Trophoblast cell (in vitro differentiated cells and primary cell): Measurements from ENCODE around the gene MAP1A.

Source experiments
- DNase-seq, 2 donors: peaks; one replicate each; pipeline ENCODE4 v3.0.0-alpha.2; 2016
- H2AFZ ChIP-seq: 2 replicates; pipeline ENCODE4 v1.6.1; 2013; ENCODE audit warnings: low read length, moderate library complexity, mild to moderate bottlenecking; ENCODE audit not compliant: insufficient read depth, poor library complexity
- H2AK5ac ChIP-seq: 2 replicates; pipeline ENCODE4 v1.6.1; 2013; ENCODE audit warnings: mild to moderate bottlenecking, low read length
- H2BK120ac ChIP-seq: 2 replicates; pipeline ENCODE4 v1.6.1; 2013; ENCODE audit warnings: low read length, mild to moderate bottlenecking, moderate library complexity; ENCODE audit not compliant: insufficient read depth, poor library complexity
- H2BK12ac ChIP-seq: 2 replicates; pipeline ENCODE4 v1.6.1; 2013; ENCODE audit warnings: mild to moderate bottlenecking, low read length, moderate library complexity
- H2BK5ac ChIP-seq: 2 replicates; pipeline ENCODE4 v1.6.1; 2013; ENCODE audit warnings: low read length, low read depth, moderate library complexity, mild to moderate bottlenecking; ENCODE audit not compliant: poor library complexity
- H3K14ac ChIP-seq: 2 replicates; pipeline ENCODE4 v1.6.1; 2013; ENCODE audit warnings: mild to moderate bottlenecking, low read length
- H3K18ac ChIP-seq: 2 replicates; pipeline ENCODE4 v1.6.1; 2013; ENCODE audit warnings: mild to moderate bottlenecking, low read length
- H3K23ac ChIP-seq: 2 replicates; pipeline ENCODE4 v1.6.1; 2013; ENCODE audit warnings: low read length
- H3K27ac ChIP-seq: 2 replicates; pipeline ENCODE4 v1.5.1; 2013; ENCODE audit warnings: low read depth, mild to moderate bottlenecking, inconsistent platforms, low read length, moderate library complexity
- H3K27me3 ChIP-seq: 2 replicates; pipeline ENCODE4 v1.6.1; 2013; ENCODE audit warnings: inconsistent platforms, mild to moderate bottlenecking, low read length, moderate library complexity; ENCODE audit not compliant: insufficient read depth
- H3K36me3 ChIP-seq, 2 experiments: 1 replicate in 1 of 2; 2 replicates in 1 of 2; pipeline ENCODE4 v1.6.1; 2013; ENCODE audit warnings: low read length in 2 of 2, mild to moderate bottlenecking in 2 of 2, moderate library complexity in 1 of 2; ENCODE audit not compliant: insufficient read depth in 2 of 2, control insufficient read depth in 1 of 2
- H3K4ac ChIP-seq: 2 replicates; pipeline ENCODE4 v1.6.1; 2013; ENCODE audit warnings: low read depth, mild to moderate bottlenecking, low read length, moderate library complexity
- H3K4me1 ChIP-seq, 2 experiments: 1 replicate in 1 of 2; 2 replicates in 1 of 2; pipeline ENCODE4 v1.6.1; 2013; ENCODE audit warnings: low read length in 2 of 2, mild to moderate bottlenecking in 2 of 2, moderate library complexity in 1 of 2; ENCODE audit not compliant: insufficient read depth in 2 of 2, control insufficient read depth in 1 of 2
- H3K4me2 ChIP-seq: 2 replicates; pipeline ENCODE4 v1.6.1; 2013; ENCODE audit warnings: inconsistent platforms, mild to moderate bottlenecking, low read length, moderate library complexity
- H3K4me3 ChIP-seq: 2 replicates; pipeline ENCODE4 v1.5.1; 2013; ENCODE audit warnings: mild to moderate bottlenecking, low read depth, low read length, inconsistent platforms
- H3K79me1 ChIP-seq: one replicate; pipeline ENCODE4 v1.6.1; 2013; ENCODE audit warnings: low read length
- H3K79me2 ChIP-seq: 2 replicates; pipeline ENCODE4 v1.6.1; 2013; ENCODE audit warnings: low read length, mild to moderate bottlenecking; ENCODE audit not compliant: control insufficient read depth, insufficient read depth, poor library complexity
- H3K9ac ChIP-seq: 2 replicates; pipeline ENCODE4 v1.6.1; 2013; ENCODE audit warnings: mild to moderate bottlenecking, low read length
- H3K9me3 ChIP-seq: 2 replicates; pipeline ENCODE4 v1.6.1; 2013; ENCODE audit warnings: low read depth, mild to moderate bottlenecking, control low read depth, inconsistent platforms, low read length; ENCODE audit not compliant: insufficient read depth
- H4K12ac ChIP-seq: 2 replicates; pipeline ENCODE4 v1.6.1; 2013; ENCODE audit warnings: low read depth, mild to moderate bottlenecking, low read length, moderate library complexity
- H4K8ac ChIP-seq: 2 replicates; pipeline ENCODE4 v1.6.1; 2013; ENCODE audit warnings: low read depth, mild to moderate bottlenecking, low read length, moderate library complexity
- H4K91ac ChIP-seq: one replicate; pipeline ENCODE4 v1.6.1; 2013; ENCODE audit warnings: low read depth, mild to moderate bottlenecking, low read length, moderate library complexity
- WGBS: extraction: QIAGEN DNeasy Blood & Tissue Kit; methylation state at CpG from one replicate; pipeline ENCODE4 v1.1.7; 2013; ENCODE audit warnings: missing lambda C conversion rate; ENCODE audit not compliant: insufficient read length, insufficient coverage; ENCODE audit errors: extremely low coverage; 5-methylcytosine and 5-hydroxymethylcytosine counted together

MAP1A gene

GRCh38 chr15:43525131-43525530 lies 7.7 kb downstream of the MAP1A start:
- H3K4ac ChIP-seq = no peak overlapping the region
- WGBS = no CpG with 5 or more reads among the region's 4 CpGs
- DNase-seq = no peak
- H3K36me3 ChIP-seq = peaks cover 11 to 16% of the 10 kb centered on the region in 2 experiments
- no peaks in the 10 kb centered on the region for H3K27me3 ChIP-seq
- H3K4me1 ChIP-seq = no peaks in the 10 kb centered on the region
- H2BK120ac ChIP-seq = no peak overlapping the region
- H3K23ac ChIP-seq = no peak overlapping the region
- H3K18ac ChIP-seq = no peak overlapping the region
- no peak overlapping the region for H2BK5ac ChIP-seq
- H3K4me2 ChIP-seq = no peak overlapping the region
- no peak overlapping the region for H2AFZ ChIP-seq
- no peak overlapping the region for H3K14ac ChIP-seq
- no peak overlapping the region for H4K8ac ChIP-seq
- no peak overlapping the region for H4K91ac ChIP-seq
- H3K79me1 ChIP-seq = no peaks in the 10 kb centered on the region
- no peak overlapping the region for H3K4me3 ChIP-seq
- H3K79me2 ChIP-seq = no peaks in the 10 kb centered on the region
- no peak overlapping the region for H2AK5ac ChIP-seq
- no peaks in the 10 kb centered on the region for H3K9me3 ChIP-seq
- no peak overlapping the region for H3K9ac ChIP-seq
- H2BK12ac ChIP-seq = no peak overlapping the region
- no peak overlapping the region for H4K12ac ChIP-seq
- H3K27ac ChIP-seq = no peak overlapping the region

- no peak overlapping the region for H2BK5ac ChIP-seq
- no peaks in the 10 kb centered on the region for H3K79me1 ChIP-seq
- no CpG with 5 or more reads among the region's 11 CpGs for WGBS
- peak in 1 of 2 donors; percentile 44 for DNase-seq
- H3K36me3 ChIP-seq = peaks cover 11 to 14% of the 10 kb centered on the region in 2 experiments
- H2AFZ ChIP-seq = no peak overlapping the region
- no peak overlapping the region for H2BK120ac ChIP-seq
- no peak overlapping the region for H3K27ac ChIP-seq
- no peak overlapping the region for H3K4me2 ChIP-seq
- no peak overlapping the region for H3K4ac ChIP-seq
- no peak overlapping the region for H4K8ac ChIP-seq
- no peak overlapping the region for H3K23ac ChIP-seq
- no peak overlapping the region for H2BK12ac ChIP-seq
- no peaks in the 10 kb centered on the region for H3K27me3 ChIP-seq
- no peak overlapping the region for H3K4me3 ChIP-seq
- no peak overlapping the region for H4K91ac ChIP-seq
- H3K14ac ChIP-seq = no peak overlapping the region
- no peaks in the 10 kb centered on the region for H3K9me3 ChIP-seq
- no peak overlapping the region for H3K9ac ChIP-seq
- H3K18ac ChIP-seq = no peak overlapping the region
- no peak overlapping the region for H2AK5ac ChIP-seq
- no peak overlapping the region for H4K12ac ChIP-seq
- no peaks in the 10 kb centered on the region for H3K79me2 ChIP-seq
- H3K4me1 ChIP-seq = no peaks in the 10 kb centered on the region
These were observed 9.0 kb downstream of the MAP1A start for GRCh38 chr15:43526261-43526930.

GRCh38 chr15:43527016-43527801 lies 9.8 kb downstream of the MAP1A start:
- Histone ChIP-seq H4K91ac (no peak overlapping the region), H3K27me3 (no peaks in the 10 kb centered on the region), H4K12ac (no peak overlapping the region), H3K23ac (no peak overlapping the region), H3K36me3 (peaks cover 4 to 9% of the 10 kb centered on the region in 2 experiments), H2BK5ac (no peak overlapping the region), H2AK5ac (no peak overlapping the region), H3K27ac (no peak overlapping the region), H2BK120ac (no peak overlapping the region), H3K4me2 (no peak overlapping the region), H3K79me1 (no peaks in the 10 kb centered on the region), H3K4ac (no peak overlapping the region), H3K4me1 (no peaks in the 10 kb centered on the region), H3K79me2 (no peaks in the 10 kb centered on the region), H2AFZ (no peak overlapping the region), H3K9me3 (no peaks in the 10 kb centered on the region), H3K9ac (no peak overlapping the region), H3K14ac (no peak overlapping the region), H3K4me3 (no peak overlapping the region), H2BK12ac (no peak overlapping the region), H3K18ac (no peak overlapping the region), H4K8ac (no peak overlapping the region)
- WGBS = no CpG with 5 or more reads among the region's 9 CpGs
- DNase-seq = no peak

- H3K23ac ChIP-seq = no peak overlapping the region
- WGBS = no CpG with 5 or more reads among the region's 12 CpGs
These were observed 10.6 kb downstream of the MAP1A start for GRCh38 chr15:43527802-43528541.

More at GRCh38 chr15:43527802-43528541, 10.6 kb downstream of the MAP1A start:
- no peak overlapping the region for H3K4ac ChIP-seq
- no peak overlapping the region for H4K91ac ChIP-seq
- peaks cover 2 to 9% of the 10 kb centered on the region in 2 experiments for H3K36me3 ChIP-seq
- H3K4me1 ChIP-seq = no peaks in the 10 kb centered on the region
- H3K27ac ChIP-seq = no peak overlapping the region
- no peak overlapping the region for H2BK12ac ChIP-seq
- H4K8ac ChIP-seq = no peak overlapping the region
- H3K4me2 ChIP-seq = no peak overlapping the region
- H2BK5ac ChIP-seq = no peak overlapping the region
- no peak overlapping the region for H2BK120ac ChIP-seq
- DNase-seq = no peak
- no peak overlapping the region for H3K4me3 ChIP-seq
- no peak overlapping the region for H3K18ac ChIP-seq
- H4K12ac ChIP-seq = no peak overlapping the region
- no peaks in the 10 kb centered on the region for H3K79me1 ChIP-seq
- no peak overlapping the region for H3K14ac ChIP-seq
- no peaks in the 10 kb centered on the region for H3K9me3 ChIP-seq
- H2AFZ ChIP-seq = no peak overlapping the region
- no peak overlapping the region for H2AK5ac ChIP-seq
- H3K79me2 ChIP-seq = no peaks in the 10 kb centered on the region
- H3K9ac ChIP-seq = no peak overlapping the region
- H3K27me3 ChIP-seq = no peaks in the 10 kb centered on the region
